Measurements from ENCODE around the gene USP48.

DNA sequence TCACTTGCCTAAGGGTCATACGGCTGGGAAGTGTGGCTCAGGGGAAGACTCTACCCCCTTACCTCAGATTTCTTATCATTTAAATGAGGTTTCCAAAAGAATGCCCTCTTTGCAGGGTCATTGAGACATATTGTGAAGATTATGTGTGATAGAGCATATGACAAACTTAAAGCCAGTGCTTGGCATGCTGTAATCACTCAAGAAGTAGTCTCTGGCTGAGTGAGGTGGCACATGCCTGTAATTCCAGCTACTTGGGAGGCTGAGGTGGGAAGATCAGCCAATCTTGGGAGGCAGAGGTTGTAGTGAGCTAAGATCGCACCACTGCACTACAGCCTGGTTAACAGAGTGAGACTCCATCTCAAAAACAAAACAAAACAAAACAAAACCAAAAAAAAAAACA is 21.6 kb upstream of the USP48 start:
- TF ChIP-seq, protein P1, sequence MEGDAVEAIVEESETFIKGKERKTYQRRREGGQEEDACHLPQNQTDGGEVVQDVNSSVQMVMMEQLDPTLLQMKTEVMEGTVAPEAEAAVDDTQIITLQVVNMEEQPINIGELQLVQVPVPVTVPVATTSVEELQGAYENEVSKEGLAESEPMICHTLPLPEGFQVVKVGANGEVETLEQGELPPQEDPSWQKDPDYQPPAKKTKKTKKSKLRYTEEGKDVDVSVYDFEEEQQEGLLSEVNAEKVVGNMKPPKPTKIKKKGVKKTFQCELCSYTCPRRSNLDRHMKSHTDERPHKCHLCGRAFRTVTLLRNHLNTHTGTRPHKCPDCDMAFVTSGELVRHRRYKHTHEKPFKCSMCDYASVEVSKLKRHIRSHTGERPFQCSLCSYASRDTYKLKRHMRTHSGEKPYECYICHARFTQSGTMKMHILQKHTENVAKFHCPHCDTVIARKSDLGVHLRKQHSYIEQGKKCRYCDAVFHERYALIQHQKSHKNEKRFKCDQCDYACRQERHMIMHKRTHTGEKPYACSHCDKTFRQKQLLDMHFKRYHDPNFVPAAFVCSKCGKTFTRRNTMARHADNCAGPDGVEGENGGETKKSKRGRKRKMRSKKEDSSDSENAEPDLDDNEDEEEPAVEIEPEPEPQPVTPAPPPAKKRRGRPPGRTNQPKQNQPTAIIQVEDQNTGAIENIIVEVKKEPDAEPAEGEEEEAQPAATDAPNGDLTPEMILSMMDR (tag by site-specific recombination; IDR thresholded peaks at IDR 0.05), result no peak
- TF ChIP-seq ZNF514 (tag by site-specific recombination; IDR thresholded peaks at IDR 0.05) (no peak), ZNF707 (tag by site-specific recombination; IDR thresholded peaks at IDR 0.05) (no peak), ZNF555 (tag by site-specific recombination; conservative IDR thresholded peaks at IDR 0.05) (no peak), ZNF350 (tag by site-specific recombination; IDR thresholded peaks at IDR 0.05) (no peak), ZNF473 (tag by site-specific recombination; IDR thresholded peaks at IDR 0.05) (no peak), ZNF10 (tag by site-specific recombination; IDR thresholded peaks at IDR 0.05) (no peak), ZNF747 (tag by site-specific recombination; IDR thresholded peaks at IDR 0.05) (no peak), ZNF654 (tag by site-specific recombination; IDR thresholded peaks at IDR 0.05; ENCODE audit: low read depth) (no peak), ZNF292 (tag by site-specific recombination; IDR thresholded peaks at IDR 0.05; ENCODE audit: borderline replicate concordance, low read depth) (no peak), ZNF302 (tag by site-specific recombination; IDR thresholded peaks at IDR 0.05; ENCODE audit: low read depth) (no peak)
- TF ChIP-seq, protein P2, sequence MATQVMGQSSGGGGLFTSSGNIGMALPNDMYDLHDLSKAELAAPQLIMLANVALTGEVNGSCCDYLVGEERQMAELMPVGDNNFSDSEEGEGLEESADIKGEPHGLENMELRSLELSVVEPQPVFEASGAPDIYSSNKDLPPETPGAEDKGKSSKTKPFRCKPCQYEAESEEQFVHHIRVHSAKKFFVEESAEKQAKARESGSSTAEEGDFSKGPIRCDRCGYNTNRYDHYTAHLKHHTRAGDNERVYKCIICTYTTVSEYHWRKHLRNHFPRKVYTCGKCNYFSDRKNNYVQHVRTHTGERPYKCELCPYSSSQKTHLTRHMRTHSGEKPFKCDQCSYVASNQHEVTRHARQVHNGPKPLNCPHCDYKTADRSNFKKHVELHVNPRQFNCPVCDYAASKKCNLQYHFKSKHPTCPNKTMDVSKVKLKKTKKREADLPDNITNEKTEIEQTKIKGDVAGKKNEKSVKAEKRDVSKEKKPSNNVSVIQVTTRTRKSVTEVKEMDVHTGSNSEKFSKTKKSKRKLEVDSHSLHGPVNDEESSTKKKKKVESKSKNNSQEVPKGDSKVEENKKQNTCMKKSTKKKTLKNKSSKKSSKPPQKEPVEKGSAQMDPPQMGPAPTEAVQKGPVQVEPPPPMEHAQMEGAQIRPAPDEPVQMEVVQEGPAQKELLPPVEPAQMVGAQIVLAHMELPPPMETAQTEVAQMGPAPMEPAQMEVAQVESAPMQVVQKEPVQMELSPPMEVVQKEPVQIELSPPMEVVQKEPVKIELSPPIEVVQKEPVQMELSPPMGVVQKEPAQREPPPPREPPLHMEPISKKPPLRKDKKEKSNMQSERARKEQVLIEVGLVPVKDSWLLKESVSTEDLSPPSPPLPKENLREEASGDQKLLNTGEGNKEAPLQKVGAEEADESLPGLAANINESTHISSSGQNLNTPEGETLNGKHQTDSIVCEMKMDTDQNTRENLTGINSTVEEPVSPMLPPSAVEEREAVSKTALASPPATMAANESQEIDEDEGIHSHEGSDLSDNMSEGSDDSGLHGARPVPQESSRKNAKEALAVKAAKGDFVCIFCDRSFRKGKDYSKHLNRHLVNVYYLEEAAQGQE (tag by site-specific recombination; IDR thresholded peaks at IDR 0.05), result no peak
- TF ChIP-seq, protein P3, sequence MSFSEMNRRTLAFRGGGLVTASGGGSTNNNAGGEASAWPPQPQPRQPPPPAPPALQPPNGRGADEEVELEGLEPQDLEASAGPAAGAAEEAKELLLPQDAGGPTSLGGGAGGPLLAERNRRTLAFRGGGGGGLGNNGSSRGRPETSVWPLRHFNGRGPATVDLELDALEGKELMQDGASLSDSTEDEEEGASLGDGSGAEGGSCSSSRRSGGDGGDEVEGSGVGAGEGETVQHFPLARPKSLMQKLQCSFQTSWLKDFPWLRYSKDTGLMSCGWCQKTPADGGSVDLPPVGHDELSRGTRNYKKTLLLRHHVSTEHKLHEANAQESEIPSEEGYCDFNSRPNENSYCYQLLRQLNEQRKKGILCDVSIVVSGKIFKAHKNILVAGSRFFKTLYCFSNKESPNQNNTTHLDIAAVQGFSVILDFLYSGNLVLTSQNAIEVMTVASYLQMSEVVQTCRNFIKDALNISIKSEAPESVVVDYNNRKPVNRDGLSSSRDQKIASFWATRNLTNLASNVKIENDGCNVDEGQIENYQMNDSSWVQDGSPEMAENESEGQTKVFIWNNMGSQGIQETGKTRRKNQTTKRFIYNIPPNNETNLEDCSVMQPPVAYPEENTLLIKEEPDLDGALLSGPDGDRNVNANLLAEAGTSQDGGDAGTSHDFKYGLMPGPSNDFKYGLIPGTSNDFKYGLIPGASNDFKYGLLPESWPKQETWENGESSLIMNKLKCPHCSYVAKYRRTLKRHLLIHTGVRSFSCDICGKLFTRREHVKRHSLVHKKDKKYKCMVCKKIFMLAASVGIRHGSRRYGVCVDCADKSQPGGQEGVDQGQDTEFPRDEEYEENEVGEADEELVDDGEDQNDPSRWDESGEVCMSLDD (tag by site-specific recombination; IDR thresholded peaks at IDR 0.05), result no peak
- TF ChIP-seq, protein P4, sequence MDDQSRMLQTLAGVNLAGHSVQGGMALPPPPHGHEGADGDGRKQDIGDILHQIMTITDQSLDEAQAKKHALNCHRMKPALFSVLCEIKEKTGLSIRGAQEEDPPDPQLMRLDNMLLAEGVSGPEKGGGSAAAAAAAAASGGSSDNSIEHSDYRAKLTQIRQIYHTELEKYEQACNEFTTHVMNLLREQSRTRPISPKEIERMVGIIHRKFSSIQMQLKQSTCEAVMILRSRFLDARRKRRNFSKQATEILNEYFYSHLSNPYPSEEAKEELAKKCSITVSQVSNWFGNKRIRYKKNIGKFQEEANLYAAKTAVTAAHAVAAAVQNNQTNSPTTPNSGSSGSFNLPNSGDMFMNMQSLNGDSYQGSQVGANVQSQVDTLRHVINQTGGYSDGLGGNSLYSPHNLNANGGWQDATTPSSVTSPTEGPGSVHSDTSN (CRISPR knock-in tag; IDR thresholded peaks at IDR 0.05), result no peak
